Ramos (cell line): ENCODE results near the gene KCND3.

Source experiments
- in situ Hi-C: fragments of 300-500 bp; cut with MboI; formaldehyde crosslinking; loops from one replicate; pipeline ENCODE4 v1.14.3; 2022; ENCODE audit warnings: low sequenced_read_pairs; ENCODE audit not compliant: unreplicated experiment

The KCND3 gene

GRCh38 chr1:111989531-111990025 is at the start of gene KCND3:
Gene KCND3, minus strand, starts transcription at chr1:111989668.
- in situ Hi-C loops = no loop called here

DNA sequence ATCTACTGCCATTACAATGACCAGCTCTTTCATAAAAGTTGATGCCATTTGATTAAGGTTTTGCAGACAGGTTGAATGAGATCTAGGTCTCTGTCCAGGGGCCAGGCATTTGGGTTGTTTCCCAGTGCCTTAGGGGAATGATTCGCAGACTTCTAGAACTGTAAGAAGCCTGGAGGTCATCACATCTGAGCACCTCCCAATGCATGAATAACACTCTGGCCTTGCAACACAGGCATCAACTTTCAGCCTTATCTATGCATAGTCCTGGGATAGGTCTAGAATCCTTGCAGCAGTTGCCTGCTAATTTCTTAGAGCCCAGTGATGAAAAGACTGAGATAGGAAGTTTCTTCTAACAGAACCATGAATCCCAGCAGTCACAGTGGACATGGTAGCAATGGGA is 44.8 kb upstream of the KCND3 start:
- in situ Hi-C loops = no loop called here

DNA sequence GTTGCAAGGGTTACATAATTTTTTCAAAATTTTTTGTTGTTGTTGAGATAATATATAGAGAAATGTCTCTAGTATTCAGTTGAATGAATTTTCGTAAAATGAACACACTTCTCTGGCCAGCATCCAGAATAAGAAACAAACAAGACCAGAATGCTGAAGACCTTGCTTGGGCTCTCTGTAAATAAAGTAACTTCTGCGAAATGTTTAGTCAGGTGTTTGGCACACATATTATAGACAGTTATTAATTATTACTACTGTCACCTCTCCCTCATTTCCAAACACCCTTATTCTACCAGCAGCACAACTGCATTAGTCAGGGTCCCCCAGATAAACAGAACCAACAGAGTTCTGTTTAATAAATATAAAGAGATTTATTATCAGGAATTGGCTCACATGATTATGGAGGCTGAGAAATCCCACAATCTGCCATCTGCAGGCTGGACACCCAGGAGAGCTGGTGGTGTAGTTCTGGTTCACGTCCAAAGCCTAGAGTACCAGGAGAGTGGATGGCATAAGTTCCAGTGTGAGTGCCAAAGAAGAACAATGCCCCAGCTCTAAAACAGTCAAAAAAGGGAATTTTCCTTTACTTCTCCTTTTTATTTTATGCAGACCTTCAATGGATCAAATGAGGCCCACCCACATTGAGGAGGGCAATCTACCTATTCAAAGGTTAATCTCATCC is 44.1 kb upstream of the KCND3 start:
- in situ Hi-C loops = no loop called here

DNA sequence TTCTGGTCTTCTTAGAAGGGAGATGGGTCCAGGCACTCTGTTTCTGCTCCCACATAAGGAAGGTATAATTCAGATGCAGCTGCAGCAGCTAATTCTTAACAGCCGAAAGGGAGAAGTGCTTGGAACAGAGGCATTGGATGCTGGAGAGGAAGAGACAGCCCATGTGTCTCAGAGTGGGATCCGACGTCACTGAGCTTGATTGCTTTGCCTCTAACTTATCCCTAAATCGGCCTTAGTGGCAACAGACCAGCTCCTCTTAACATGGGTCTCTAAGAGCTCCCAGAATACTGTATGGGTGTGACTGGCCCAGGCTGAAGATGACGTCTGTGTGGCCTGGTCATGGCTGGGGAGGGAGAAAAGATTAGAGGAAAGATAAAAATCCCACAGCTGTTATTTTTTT is 40.7 kb upstream of the KCND3 start:
- in situ Hi-C loops = no loop called here

- in situ Hi-C loops = no loop called here
Measured at GRCh38 chr1:112027696-112028095, 38.2 kb upstream of the KCND3 start.

GRCh38 chr1:112026501-112026900 is 37.0 kb upstream of the KCND3 start:
- in situ Hi-C loops = no loop called here

DNA sequence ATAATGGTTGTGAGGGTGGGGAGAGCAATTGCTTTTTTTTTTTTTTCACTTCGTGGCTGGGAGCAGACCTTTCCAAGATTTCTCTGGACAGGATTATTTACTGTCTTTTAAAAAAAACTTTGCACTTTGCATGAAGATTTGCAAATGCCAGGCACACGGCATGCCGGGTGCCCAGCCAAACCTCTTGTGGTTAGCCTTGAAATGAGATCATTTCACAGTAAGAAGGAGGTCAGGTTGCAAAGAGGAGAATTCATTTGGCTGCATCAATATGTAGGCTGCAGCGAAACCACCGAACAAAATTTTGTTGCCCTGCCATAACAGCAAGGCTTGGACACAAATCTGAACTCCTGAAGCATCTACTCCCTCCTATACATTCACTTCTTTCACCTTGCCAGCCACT is 36.5 kb upstream of the KCND3 start:
- in situ Hi-C loops = no loop called here

- in situ Hi-C loops = no loop called here
Measured at GRCh38 chr1:112021263-112021662, 31.8 kb upstream of the KCND3 start.

- in situ Hi-C loops = no loop called here
Measured at GRCh38 chr1:112017183-112017582, 27.7 kb upstream of the KCND3 start.

DNA sequence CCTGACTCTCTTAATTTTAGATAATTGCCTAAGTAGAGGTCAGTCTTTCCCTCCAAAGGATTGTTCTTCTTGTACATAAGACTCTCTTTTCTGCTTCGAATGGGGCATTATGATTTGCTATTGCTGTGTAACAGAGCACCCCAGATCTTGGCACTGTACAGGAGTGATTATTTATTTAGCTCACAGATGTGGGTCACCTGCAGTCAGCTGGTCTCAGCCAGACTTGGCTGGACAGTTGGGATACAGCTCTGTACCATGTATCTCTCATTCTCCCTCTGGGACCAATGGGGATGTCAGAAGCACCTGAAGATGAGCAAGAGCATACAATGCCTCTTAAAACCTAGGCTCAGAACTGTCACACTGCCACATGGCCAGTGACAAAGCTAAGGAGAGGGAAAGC is 23.4 kb upstream of the KCND3 start:
- in situ Hi-C loops = no loop called here

GRCh38 chr1:112011202-112011601 is 21.7 kb upstream of the KCND3 start:
- in situ Hi-C loops = no loop called here

DNA sequence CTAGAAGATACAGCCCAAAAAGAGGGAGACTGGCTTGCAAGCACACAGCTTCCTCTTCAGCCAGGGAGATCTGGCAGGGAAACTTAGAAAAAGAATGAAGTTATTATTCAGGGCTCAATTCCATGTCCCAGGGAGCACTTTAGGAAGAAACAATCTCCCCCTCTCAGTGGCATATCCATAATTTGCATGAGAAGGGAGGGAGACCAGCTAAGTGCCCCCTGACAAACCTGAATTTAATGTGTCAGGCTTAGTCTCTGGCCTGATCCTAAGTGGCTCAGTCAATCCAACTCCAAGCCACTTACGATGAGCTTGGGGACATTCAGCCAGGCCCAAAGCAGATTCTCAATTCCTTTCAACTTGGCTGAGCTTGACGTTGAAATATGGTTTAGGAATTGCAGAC is 17.7 kb upstream of the KCND3 start:
- in situ Hi-C loops = no loop called here

GRCh38 chr1:112006416-112007025 is 17.1 kb upstream of the KCND3 start:
- in situ Hi-C loops = no loop called here

GRCh38 chr1:112004076-112004475 is 14.6 kb upstream of the KCND3 start:
- in situ Hi-C loops = no loop called here

GRCh38 chr1:112002514-112002913 is 13.0 kb upstream of the KCND3 start:
- in situ Hi-C loops = no loop called here

DNA sequence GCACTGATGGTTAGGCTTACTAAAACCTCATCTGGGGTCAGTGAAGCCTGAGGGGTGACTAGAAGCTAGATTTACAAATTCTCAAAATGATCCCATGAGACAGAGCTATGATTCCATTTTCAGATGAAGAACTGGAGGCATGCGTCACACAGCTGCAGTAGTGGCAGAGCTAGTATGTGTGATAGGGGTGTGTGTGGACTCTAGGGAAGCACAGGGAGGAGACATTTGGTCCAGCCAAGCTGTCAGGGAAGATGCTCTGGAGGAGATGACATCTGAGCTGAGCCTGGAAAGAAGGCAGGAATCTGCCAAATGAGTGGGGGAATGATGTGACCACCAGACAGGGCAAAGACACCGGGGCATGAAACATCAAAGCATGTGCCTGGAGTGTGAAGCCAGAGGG is 12.0 kb upstream of the KCND3 start:
- in situ Hi-C loops = no loop called here

DNA sequence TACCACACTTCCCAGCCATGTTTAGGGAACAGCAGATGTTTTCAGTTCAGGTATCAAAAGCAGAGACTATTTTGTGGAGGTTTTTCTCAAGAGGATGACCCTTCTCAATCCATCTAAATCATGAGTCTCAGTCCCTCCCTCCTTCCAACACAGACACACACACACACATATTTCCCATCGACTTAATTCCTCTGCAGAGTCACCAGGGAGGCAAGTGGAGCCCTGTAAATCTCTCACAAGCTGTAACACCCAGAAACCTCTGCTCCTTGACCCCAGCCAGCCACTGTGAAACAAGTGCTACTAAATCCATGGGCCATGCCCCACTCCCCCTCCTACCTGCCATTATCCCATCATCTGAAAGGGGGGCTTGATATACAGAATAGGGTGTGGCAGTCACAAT is 10.6 kb upstream of the KCND3 start:
- in situ Hi-C loops = no loop called here

DNA sequence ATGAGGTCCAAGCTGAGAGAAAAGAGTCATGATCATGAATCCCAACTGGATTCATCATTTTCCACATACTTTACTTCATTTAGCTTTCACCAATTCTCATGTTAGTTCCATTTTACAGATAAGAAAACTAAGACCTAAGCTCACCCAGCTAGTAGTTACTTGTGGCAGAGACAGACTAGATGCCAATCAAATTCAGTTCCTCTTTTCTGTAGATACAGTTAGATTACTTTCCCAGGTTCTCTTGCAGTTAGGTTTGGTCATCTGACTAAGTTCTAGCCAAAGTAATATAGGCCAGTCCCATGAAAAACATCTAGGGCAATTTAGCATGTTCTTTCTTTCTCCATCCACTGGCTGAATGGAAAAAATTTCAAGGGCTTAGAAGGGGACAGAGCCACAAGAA is 8.9 kb upstream of the KCND3 start:
- in situ Hi-C loops = no loop called here

DNA sequence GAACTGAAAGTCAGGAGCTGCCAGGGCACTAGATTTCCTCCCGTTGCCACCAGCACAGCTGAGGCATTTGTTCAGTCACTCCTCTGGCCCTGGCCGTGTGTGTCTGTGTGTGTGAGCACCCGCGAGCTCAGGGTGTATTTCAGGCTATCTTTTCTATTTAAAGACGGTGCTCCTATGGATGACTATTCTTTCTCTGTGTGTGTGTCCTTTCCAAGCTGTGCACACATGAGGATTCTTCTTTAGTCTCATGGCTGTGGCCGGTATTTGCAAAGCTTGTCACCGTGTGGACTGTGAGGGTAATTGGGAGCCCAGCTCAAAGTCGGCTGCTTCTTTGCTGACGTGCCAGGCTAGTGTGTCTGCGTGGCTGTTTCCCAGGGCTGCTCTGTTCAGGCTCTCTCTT is 3.0 kb upstream of the KCND3 start:
- in situ Hi-C loops = no loop called here

GRCh38 chr1:111990878-111991718 is 1.6 kb upstream of the KCND3 start:
- in situ Hi-C loops = no loop called here
